Mesendoderm (in vitro differentiated cells): ENCODE results near the gene RAP1GDS1.

ENCODE experiments used
- DNase-seq: peaks from one replicate; pipeline ENCODE4 v3.0.0; 2013
- H2AK5ac ChIP-seq: 2 replicates; pipeline ENCODE4 v1.6.1; 2013; ENCODE audit warnings: low read length, inconsistent platforms
- H2BK120ac ChIP-seq: 2 replicates; pipeline ENCODE4 v1.6.1; 2013; ENCODE audit warnings: low read depth, mild to moderate bottlenecking, low read length, moderate library complexity, mixed read lengths
- H2BK15ac ChIP-seq: replicated peaks from 2 replicates; pipeline ENCODE4 v1.6.1; 2013; ENCODE audit warnings: low read depth, mild to moderate bottlenecking, moderate library complexity
- H2BK5ac ChIP-seq: 2 replicates; pipeline ENCODE4 v1.6.1; 2013; ENCODE audit warnings: low read length, inconsistent platforms
- H3K18ac ChIP-seq: 2 replicates; pipeline ENCODE4 v1.6.1; 2013; ENCODE audit warnings: mild to moderate bottlenecking, low read length, mixed read lengths
- H3K23ac ChIP-seq: one replicate; pipeline ENCODE4 v1.6.1; 2013; ENCODE audit warnings: low read length
- H3K27ac ChIP-seq: 2 replicates; pipeline ENCODE4 v1.5.1; 2013; ENCODE audit warnings: low read depth, mild to moderate bottlenecking, inconsistent platforms, low read length, moderate library complexity
- H3K27me3 ChIP-seq: 2 replicates; pipeline ENCODE4 v1.6.1; 2013; ENCODE audit warnings: low read length, control low read depth, mild to moderate bottlenecking, inconsistent platforms; ENCODE audit not compliant: insufficient read depth, poor library complexity
- H3K36me3 ChIP-seq: 2 replicates; pipeline ENCODE4 v1.6.1; 2013; ENCODE audit warnings: low read length, inconsistent platforms; ENCODE audit not compliant: control insufficient read depth, insufficient read depth
- H3K4ac ChIP-seq: one replicate; pipeline ENCODE4 v1.6.1; 2013; ENCODE audit warnings: low read depth, mild to moderate bottlenecking, low read length, moderate library complexity
- H3K4me1 ChIP-seq: 2 replicates; pipeline ENCODE4 v1.6.1; 2013; ENCODE audit warnings: low read depth, low read length, inconsistent platforms; ENCODE audit not compliant: control insufficient read depth
- H3K4me2 ChIP-seq: 2 replicates; pipeline ENCODE4 v1.6.1; 2013; ENCODE audit warnings: low read length
- H3K4me3 ChIP-seq: 2 replicates; pipeline ENCODE4 v1.5.1; 2013; ENCODE audit warnings: mild to moderate bottlenecking, low read length
- H3K56ac ChIP-seq: one replicate; pipeline ENCODE4 v1.6.1; 2013; ENCODE audit warnings: low read length
- H3K79me1 ChIP-seq: 2 replicates; pipeline ENCODE4 v1.6.1; 2013; ENCODE audit warnings: low read length, inconsistent platforms
- H3K79me2 ChIP-seq: 2 replicates; pipeline ENCODE4 v1.6.1; 2013; ENCODE audit warnings: mild to moderate bottlenecking, low read length; ENCODE audit not compliant: control insufficient read depth, insufficient read depth
- H3K9ac ChIP-seq: 2 replicates; pipeline ENCODE4 v1.6.1; 2013; ENCODE audit warnings: low read length, inconsistent platforms
- H4K5ac ChIP-seq: one replicate; pipeline ENCODE4 v1.6.1; 2013; ENCODE audit warnings: low read length
- H4K8ac ChIP-seq: one replicate; pipeline ENCODE4 v1.6.1; 2013; ENCODE audit warnings: low read depth, mild to moderate bottlenecking, control low read depth, low read length, moderate library complexity
- WGBS: extraction: QIAGEN DNeasy Blood & Tissue Kit; methylation state at CpG from one replicate; pipeline ENCODE4 v1.1.7; 2013; ENCODE audit warnings: low lambda C conversion rate, missing lambda C conversion rate; ENCODE audit not compliant: insufficient coverage; ENCODE audit errors: extremely low coverage; 5-methylcytosine and 5-hydroxymethylcytosine counted together

Gene RAP1GDS1

GRCh38 chr4:98423009-98423408 lies 161.8 kb downstream of the RAP1GDS1 start:
- Histone ChIP-seq H3K27ac (no peak overlapping the region), H4K5ac (no peak overlapping the region), H3K9ac (no peak overlapping the region), H3K79me2 (no peaks in the 10 kb centered on the region), H3K27me3 (no peaks in the 10 kb centered on the region), H2BK15ac (no peak overlapping the region), H3K4ac (no peak overlapping the region), H4K8ac (no peak overlapping the region), H3K4me2 (no peak overlapping the region), H2BK5ac (no peak overlapping the region), H3K18ac (no peak overlapping the region), H3K36me3 (no peaks in the 10 kb centered on the region), H3K56ac (no peak overlapping the region), H2AK5ac (no peak overlapping the region), H3K79me1 (no peaks in the 10 kb centered on the region), H3K23ac (no peak overlapping the region), H3K4me3 (no peak overlapping the region), H3K4me1 (no peaks in the 10 kb centered on the region), H2BK120ac (no peak overlapping the region)
- WGBS, result no CpG with 5 or more reads among the region's 4 CpGs
- DNase-seq, result no peak

GRCh38 chr4:98430708-98431403 lies 169.7 kb downstream of the RAP1GDS1 start:
- H2AK5ac ChIP-seq, result no peak overlapping the region
- no peak overlapping the region for H3K18ac ChIP-seq
- no peaks in the 10 kb centered on the region for H3K4me1 ChIP-seq
- H3K9ac ChIP-seq, result no peak overlapping the region
- no peak overlapping the region for H3K4ac ChIP-seq
- H3K4me2 ChIP-seq, result no peak overlapping the region
- no peaks in the 10 kb centered on the region for H3K79me2 ChIP-seq
- H2BK120ac ChIP-seq, result no peak overlapping the region
- no peak overlapping the region for H4K8ac ChIP-seq
- no peaks in the 10 kb centered on the region for H3K27me3 ChIP-seq
- no peak overlapping the region for H3K27ac ChIP-seq
- H3K4me3 ChIP-seq, result no peak overlapping the region
- no peak overlapping the region for H2BK5ac ChIP-seq
- no peak overlapping the region for H3K23ac ChIP-seq
- H3K79me1 ChIP-seq, result no peaks in the 10 kb centered on the region
- no peak overlapping the region for H3K56ac ChIP-seq
- peak; percentile 61 for DNase-seq
- no CpG with 5 or more reads among the region's 4 CpGs for WGBS
- no peak overlapping the region for H2BK15ac ChIP-seq
- no peak overlapping the region for H4K5ac ChIP-seq
- no peaks in the 10 kb centered on the region for H3K36me3 ChIP-seq

- no CpG with 5 or more reads among the region's 1 CpG for WGBS
- Histone ChIP-seq H3K18ac (no peak overlapping the region), H3K79me2 (no peaks in the 10 kb centered on the region), H3K56ac (no peak overlapping the region), H2AK5ac (no peak overlapping the region), H2BK15ac (no peak overlapping the region), H3K9ac (no peak overlapping the region), H3K4ac (no peak overlapping the region), H2BK5ac (no peak overlapping the region), H3K27ac (no peak overlapping the region), H3K79me1 (no peaks in the 10 kb centered on the region), H3K4me1 (no peaks in the 10 kb centered on the region), H4K5ac (no peak overlapping the region), H2BK120ac (no peak overlapping the region), H3K27me3 (no peaks in the 10 kb centered on the region), H3K4me3 (no peak overlapping the region), H3K23ac (no peak overlapping the region), H3K4me2 (no peak overlapping the region), H4K8ac (no peak overlapping the region), H3K36me3 (no peaks in the 10 kb centered on the region)
- DNase-seq, result no peak
Observed at GRCh38 chr4:98433691-98434090, 172.5 kb downstream of the RAP1GDS1 start.

- Histone ChIP-seq H3K36me3 (no peaks in the 10 kb centered on the region), H3K4me1 (no peaks in the 10 kb centered on the region), H3K4ac (no peak overlapping the region), H4K8ac (no peak overlapping the region), H2AK5ac (no peak overlapping the region), H3K27ac (no peak overlapping the region), H4K5ac (no peak overlapping the region), H3K56ac (no peak overlapping the region), H3K4me3 (no peak overlapping the region), H2BK120ac (no peak overlapping the region), H3K9ac (no peak overlapping the region), H3K27me3 (no peaks in the 10 kb centered on the region), H2BK5ac (no peak overlapping the region), H3K23ac (no peak overlapping the region), H3K79me2 (no peaks in the 10 kb centered on the region), H2BK15ac (no peak overlapping the region), H3K4me2 (no peak overlapping the region), H3K18ac (no peak overlapping the region), H3K79me1 (no peaks in the 10 kb centered on the region)
- no CpG with 5 or more reads among the region's 6 CpGs for WGBS
- no peak for DNase-seq
Observed at GRCh38 chr4:98434816-98435215, 173.6 kb downstream of the RAP1GDS1 start.

- no peak overlapping the region for H3K18ac ChIP-seq
- no peaks in the 10 kb centered on the region for H3K79me2 ChIP-seq
- DNase-seq, result no peak
Observed at GRCh38 chr4:98444371-98444770, 183.2 kb downstream of the RAP1GDS1 start.

More at GRCh38 chr4:98444371-98444770, 183.2 kb downstream of the RAP1GDS1 start:
- no peak overlapping the region for H4K8ac ChIP-seq
- H2AK5ac ChIP-seq, result no peak overlapping the region
- H3K9ac ChIP-seq, result no peak overlapping the region
- H3K56ac ChIP-seq, result no peak overlapping the region
- H3K79me1 ChIP-seq, result no peaks in the 10 kb centered on the region
- no peak overlapping the region for H2BK15ac ChIP-seq
- no peaks in the 10 kb centered on the region for H3K27me3 ChIP-seq
- no peak overlapping the region for H2BK120ac ChIP-seq
- H4K5ac ChIP-seq, result no peak overlapping the region
- H3K4me3 ChIP-seq, result no peak overlapping the region
- no peak overlapping the region for H2BK5ac ChIP-seq
- H3K4me2 ChIP-seq, result no peak overlapping the region
- H3K36me3 ChIP-seq, result no peaks in the 10 kb centered on the region
- H3K4me1 ChIP-seq, result no peaks in the 10 kb centered on the region
- no peak overlapping the region for H3K4ac ChIP-seq
- no peak overlapping the region for H3K23ac ChIP-seq
- no peak overlapping the region for H3K27ac ChIP-seq
